ENCODE results near the gene ACVR1. TPM values are rescaled to one million over a fixed set of nuclear protein-coding genes. Genes with fewer than 3 reads are reported as not detected.

The ACVR1 gene
- total and polyA plus RNA-seq, 2 of the 13 experiments (the other 11 are each of a cell fraction or from before 2014, with no cell fraction given), result 2.3 to 5.4 TPM

- TF ChIP-seq NCOA5 (CRISPR knock-in tag; IDR thresholded peaks at IDR 0.05), result no peak
- no peak for TF ChIP-seq ZNF773 (CRISPR knock-in tag; IDR thresholded peaks at IDR 0.05; ENCODE audit: borderline replicate concordance)
- TF ChIP-seq SUZ12 (IDR thresholded peaks at IDR 0.05; ENCODE audit: low read depth, low read length), result no peak
- TF ChIP-seq MED1 (CRISPR knock-in tag; IDR thresholded peaks at IDR 0.05), result peak; percentile 69
- no peak for TF ChIP-seq ZBTB1 (CRISPR knock-in tag; IDR thresholded peaks at IDR 0.05; ENCODE audit: borderline replicate concordance)
- peak; percentile 88 for TF ChIP-seq ARID5B (CRISPR knock-in tag; IDR thresholded peaks at IDR 0.05)
- no peak for TF ChIP-seq MXI1 (IDR thresholded peaks at IDR 0.05; ENCODE audit: borderline replicate concordance, low read depth, low read length)
- TF ChIP-seq HDAC2 (CRISPR knock-in tag; IDR thresholded peaks at IDR 0.05), result peak; percentile 85
- no peak for TF ChIP-seq RAD51 (IDR thresholded peaks at IDR 0.05; ENCODE audit: borderline replicate concordance)
- no peak for TF ChIP-seq ZNF563 (CRISPR knock-in tag; IDR thresholded peaks at IDR 0.05)
- peak; percentile 81 for TF ChIP-seq ELF3 (CRISPR knock-in tag; IDR thresholded peaks at IDR 0.05)
- peak; percentile 86 for TF ChIP-seq REPIN1 (CRISPR knock-in tag; IDR thresholded peaks at IDR 0.05; ENCODE audit: borderline replicate concordance, low read depth)
- no peak for TF ChIP-seq MAFG (CRISPR knock-in tag; IDR thresholded peaks at IDR 0.05)
- peak; percentile 94 for TF ChIP-seq KDM3A (CRISPR knock-in tag; IDR thresholded peaks at IDR 0.05; ENCODE audit: low read depth)
- TF ChIP-seq ZBTB49 (CRISPR knock-in tag; IDR thresholded peaks at IDR 0.05; ENCODE audit: borderline replicate concordance), result peak; percentile 80; the same call in 1 of the 2 replicates
- TF ChIP-seq ZNF264 (CRISPR knock-in tag; IDR thresholded peaks at IDR 0.05), result peak; percentile 66; the same call in 1 of the 2 replicates
- no peak for TF ChIP-seq FUBP1 (CRISPR knock-in tag; IDR thresholded peaks at IDR 0.05; ENCODE audit: borderline replicate concordance)
- no peak for TF ChIP-seq MEIS2 (CRISPR knock-in tag; IDR thresholded peaks at IDR 0.05)
- peak; percentile 83 for TF ChIP-seq CEBPG (CRISPR knock-in tag; IDR thresholded peaks at IDR 0.05)
- TF ChIP-seq SP4 (CRISPR knock-in tag; IDR thresholded peaks at IDR 0.05), result no peak
- TF ChIP-seq RBFOX2 (IDR thresholded peaks at IDR 0.05; ENCODE audit: low read depth, low read length), result no peak
- TF ChIP-seq RXRA (CRISPR knock-in tag; IDR thresholded peaks at IDR 0.05), result peak; percentile 88
- peak; percentile 77; the same call in 1 of the 2 replicates for TF ChIP-seq SOX5 (CRISPR knock-in tag; IDR thresholded peaks at IDR 0.05; ENCODE audit: borderline replicate concordance)
- no peak for TF ChIP-seq ATAD3A (CRISPR knock-in tag; IDR thresholded peaks at IDR 0.05)
Observed at GRCh38 chr2:157840568-157841156, 35.5 kb downstream of the ACVR1 start (continued).
